Stimulated activated CD4-positive, alpha-beta T cell treated with anti-CD3 and anti-CD28 coated beads, Interleukin-12 subunit alpha, Interleukin-12 subunit beta, amount 100 ng/mL, for 4 hours (primary cell): ENCODE data around the gene PLEKHG4B.
A peak's percentile ranks its signal among the peaks of the same experiment; 100 is the strongest.

Experiments used
- DNase-seq: peaks from one replicate; pipeline ENCODE4 v3.0.0-alpha.2; 2020

The PLEKHG4B gene

GRCh38 chr5:172841-173251, 80.9 kb downstream of the PLEKHG4B start:
- no peak for DNase-seq

- DNase-seq: no peak
Measured at GRCh38 chr5:173392-174290, 81.7 kb downstream of the PLEKHG4B start.

- DNase-seq: no peak
Measured at GRCh38 chr5:174291-174600, 82.3 kb downstream of the PLEKHG4B start.

GRCh38 chr5:174876-175465, 83.0 kb downstream of the PLEKHG4B start:
- DNase-seq: no peak

- DNase-seq: no peak
Measured at GRCh38 chr5:176296-176823, 84.4 kb downstream of the PLEKHG4B start.

- DNase-seq: no peak
Measured at GRCh38 chr5:178110-178509, 86.1 kb downstream of the PLEKHG4B start.

GRCh38 chr5:179401-179800, 87.4 kb downstream of the PLEKHG4B start:
- DNase-seq: no peak

GRCh38 chr5:180286-180918, 88.4 kb downstream of the PLEKHG4B start:
- no peak for DNase-seq

GRCh38 chr5:181160-181559, 89.2 kb downstream of the PLEKHG4B start:
- DNase-seq: no peak

GRCh38 chr5:181566-181965, 89.6 kb downstream of the PLEKHG4B start:
- DNase-seq: no peak

GRCh38 chr5:182126-182525, 90.2 kb downstream of the PLEKHG4B start:
- DNase-seq: no peak

- DNase-seq: no peak
Measured at GRCh38 chr5:184471-184870, 92.5 kb downstream of the PLEKHG4B start.

GRCh38 chr5:185095-186070, 93.4 kb downstream of the PLEKHG4B start:
- DNase-seq: no peak

- DNase-seq: no peak
Measured at GRCh38 chr5:186091-187041, 94.4 kb downstream of the PLEKHG4B start.

- DNase-seq: no peak
Measured at GRCh38 chr5:187042-187431, 95.1 kb downstream of the PLEKHG4B start.

GRCh38 chr5:187617-188451, 95.9 kb downstream of the PLEKHG4B start:
- no peak for DNase-seq

GRCh38 chr5:188488-189481, 96.8 kb downstream of the PLEKHG4B start:
- DNase-seq: peak; percentile 86

- DNase-seq: no peak
Measured at GRCh38 chr5:189486-189885, 97.5 kb downstream of the PLEKHG4B start.

GRCh38 chr5:189976-190365, 98.0 kb downstream of the PLEKHG4B start:
- DNase-seq: no peak
